SK-N-SH treated with all-trans-retinoic acid at 6 μM for 48 hours (cell line): Measurements from ENCODE around the gene NEUROD6.

Source experiments
- TF ChIP-seq, protein P1 (sequence below): fragments of 250-450 bp; sonication (Bioruptor Pico); IDR thresholded peaks from 2 replicates; pipeline ENCODE4 v1.8.0; 2020; ENCODE audit warnings: mild to moderate bottlenecking, moderate library complexity, borderline replicate concordance
- TF ChIP-seq, protein P2 (sequence below): fragments of 250-450 bp; sonication (Bioruptor Pico); IDR thresholded peaks from 2 replicates; pipeline ENCODE4 v1.5.1; 2020; ENCODE audit warnings: low read depth, mild to moderate bottlenecking, moderate library complexity

DNA sequence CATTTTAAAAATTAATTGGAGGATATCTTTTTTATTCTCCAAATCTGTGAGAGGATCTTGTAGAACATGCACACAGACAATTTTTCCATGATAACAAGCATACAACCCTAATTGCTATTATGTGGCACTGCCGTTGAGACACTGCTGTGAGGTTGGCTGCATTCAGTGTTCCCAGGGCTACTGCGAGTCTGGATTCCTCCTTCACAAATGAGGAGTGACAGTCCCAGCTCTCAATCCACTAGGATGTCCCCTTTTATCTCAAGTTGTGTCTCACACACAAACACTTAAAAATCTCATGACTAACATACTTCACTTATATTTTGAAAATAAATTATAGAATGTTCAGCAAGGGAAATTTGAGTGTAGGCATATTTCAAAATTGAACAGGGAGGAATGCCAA is 14.1 kb downstream of the NEUROD6 start:
- TF ChIP-seq, protein P1, sequence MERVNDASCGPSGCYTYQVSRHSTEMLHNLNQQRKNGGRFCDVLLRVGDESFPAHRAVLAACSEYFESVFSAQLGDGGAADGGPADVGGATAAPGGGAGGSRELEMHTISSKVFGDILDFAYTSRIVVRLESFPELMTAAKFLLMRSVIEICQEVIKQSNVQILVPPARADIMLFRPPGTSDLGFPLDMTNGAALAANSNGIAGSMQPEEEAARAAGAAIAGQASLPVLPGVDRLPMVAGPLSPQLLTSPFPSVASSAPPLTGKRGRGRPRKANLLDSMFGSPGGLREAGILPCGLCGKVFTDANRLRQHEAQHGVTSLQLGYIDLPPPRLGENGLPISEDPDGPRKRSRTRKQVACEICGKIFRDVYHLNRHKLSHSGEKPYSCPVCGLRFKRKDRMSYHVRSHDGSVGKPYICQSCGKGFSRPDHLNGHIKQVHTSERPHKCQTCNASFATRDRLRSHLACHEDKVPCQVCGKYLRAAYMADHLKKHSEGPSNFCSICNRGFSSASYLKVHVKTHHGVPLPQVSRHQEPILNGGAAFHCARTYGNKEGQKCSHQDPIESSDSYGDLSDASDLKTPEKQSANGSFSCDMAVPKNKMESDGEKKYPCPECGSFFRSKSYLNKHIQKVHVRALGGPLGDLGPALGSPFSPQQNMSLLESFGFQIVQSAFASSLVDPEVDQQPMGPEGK (CRISPR knock-in tag): no peak
- TF ChIP-seq, protein P2, sequence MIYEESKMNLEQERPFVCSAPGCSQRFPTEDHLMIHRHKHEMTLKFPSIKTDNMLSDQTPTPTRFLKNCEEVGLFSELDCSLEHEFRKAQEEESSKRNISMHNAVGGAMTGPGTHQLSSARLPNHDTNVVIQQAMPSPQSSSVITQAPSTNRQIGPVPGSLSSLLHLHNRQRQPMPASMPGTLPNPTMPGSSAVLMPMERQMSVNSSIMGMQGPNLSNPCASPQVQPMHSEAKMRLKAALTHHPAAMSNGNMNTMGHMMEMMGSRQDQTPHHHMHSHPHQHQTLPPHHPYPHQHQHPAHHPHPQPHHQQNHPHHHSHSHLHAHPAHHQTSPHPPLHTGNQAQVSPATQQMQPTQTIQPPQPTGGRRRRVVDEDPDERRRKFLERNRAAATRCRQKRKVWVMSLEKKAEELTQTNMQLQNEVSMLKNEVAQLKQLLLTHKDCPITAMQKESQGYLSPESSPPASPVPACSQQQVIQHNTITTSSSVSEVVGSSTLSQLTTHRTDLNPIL (CRISPR knock-in tag): no peak
